Adipocyte (in vitro differentiated cells): Measurements from ENCODE around the gene C19orf25.

Experiments used
- DNase-seq: peaks from one replicate; pipeline ENCODE4 v3.0.0-alpha.2; 2015; ENCODE audit warnings: low read depth
- H3K27me3 ChIP-seq: replicated peaks from 2 replicates; pipeline ENCODE4 v1.7.0; 2013; ENCODE audit warnings: mild to moderate bottlenecking, low read length, moderate library complexity; ENCODE audit not compliant: control insufficient read depth, insufficient read depth
- H3K36me3 ChIP-seq: 2 replicates; pipeline ENCODE4 v1.7.0; 2013; ENCODE audit warnings: low read length, mild to moderate bottlenecking, moderate library complexity; ENCODE audit not compliant: control insufficient read depth, insufficient read depth, severe bottlenecking
- H3K4me1 ChIP-seq: 2 replicates; pipeline ENCODE4 v1.7.0; 2013; ENCODE audit warnings: mild to moderate bottlenecking, low read length, moderate library complexity; ENCODE audit not compliant: control insufficient read depth, insufficient read depth
- H3K4me3 ChIP-seq: 2 replicates; pipeline ENCODE4 v1.7.0; 2013; ENCODE audit warnings: mild to moderate bottlenecking, low read length, moderate library complexity
- H3K9ac ChIP-seq: 2 replicates; pipeline ENCODE4 v1.7.0; 2013; ENCODE audit warnings: mild to moderate bottlenecking, low read length, moderate library complexity
- H3K9me3 ChIP-seq: 2 replicates; pipeline ENCODE4 v1.7.0; 2013; ENCODE audit warnings: mild to moderate bottlenecking, low read length, moderate library complexity; ENCODE audit not compliant: control insufficient read depth

Gene C19orf25

DNA sequence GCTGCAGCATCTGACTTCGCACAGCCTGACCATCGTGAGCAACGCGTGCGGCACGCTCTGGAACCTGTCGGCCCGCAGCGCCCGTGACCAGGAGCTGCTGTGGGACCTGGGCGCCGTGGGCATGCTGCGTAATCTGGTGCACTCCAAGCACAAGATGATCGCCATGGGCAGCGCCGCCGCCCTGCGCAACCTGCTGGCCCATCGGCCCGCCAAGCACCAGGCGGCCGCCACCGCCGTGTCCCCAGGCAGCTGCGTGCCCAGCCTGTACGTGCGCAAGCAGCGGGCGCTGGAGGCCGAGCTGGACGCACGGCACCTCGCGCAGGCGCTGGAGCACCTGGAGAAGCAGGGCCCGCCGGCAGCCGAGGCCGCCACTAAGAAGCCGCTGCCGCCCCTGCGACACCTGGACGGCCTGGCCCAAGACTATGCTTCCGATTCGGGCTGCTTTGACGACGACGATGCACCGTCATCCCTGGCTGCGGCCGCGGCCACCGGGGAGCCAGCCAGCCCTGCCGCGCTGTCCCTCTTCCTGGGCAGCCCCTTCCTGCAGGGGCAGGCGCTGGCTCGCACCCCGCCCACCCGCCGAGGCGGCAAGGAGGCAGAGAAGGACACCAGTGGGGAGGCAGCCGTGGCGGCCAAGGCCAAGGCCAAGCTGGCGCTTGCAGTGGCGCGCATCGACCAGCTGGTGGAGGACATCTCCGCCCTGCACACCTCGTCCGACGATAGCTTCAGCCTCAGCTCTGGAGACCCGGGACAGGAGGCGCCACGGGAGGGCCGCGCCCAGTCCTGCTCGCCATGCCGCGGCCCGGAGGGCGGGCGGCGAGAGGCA lies 13.6 kb downstream of the C19orf25 start:
- Histone ChIP-seq H3K27me3 (peaks cover 4% of the 10 kb centered on the region), H3K9ac (no peak overlapping the region), H3K4me3 (no peak overlapping the region), H3K36me3 (peaks cover 6% of the 10 kb centered on the region), H3K9me3 (no peaks in the 10 kb centered on the region), H3K4me1 (peaks cover 6% of the 10 kb centered on the region)
- no peak for DNase-seq

- DNase-seq: no peak
- Histone ChIP-seq H3K4me3 (no peak overlapping the region), H3K9ac (no peak overlapping the region), H3K4me1 (no peaks in the 10 kb centered on the region), H3K36me3 (peaks cover 6% of the 10 kb centered on the region), H3K9me3 (no peaks in the 10 kb centered on the region), H3K27me3 (peaks cover 5% of the 10 kb centered on the region)
Observed at GRCh38 chr19:1461862-1462261, 17.2 kb downstream of the C19orf25 start.

- H3K9ac ChIP-seq: no peak overlapping the region
- H3K9me3 ChIP-seq: no peaks in the 10 kb centered on the region
- H3K4me3 ChIP-seq: no peak overlapping the region
- DNase-seq: no peak
- peaks cover 6% of the 10 kb centered on the region for H3K36me3 ChIP-seq
- H3K27me3 ChIP-seq: peaks cover 5% of the 10 kb centered on the region
- no peaks in the 10 kb centered on the region for H3K4me1 ChIP-seq
Observed at GRCh38 chr19:1460033-1460995, 18.7 kb downstream of the C19orf25 start.

DNA sequence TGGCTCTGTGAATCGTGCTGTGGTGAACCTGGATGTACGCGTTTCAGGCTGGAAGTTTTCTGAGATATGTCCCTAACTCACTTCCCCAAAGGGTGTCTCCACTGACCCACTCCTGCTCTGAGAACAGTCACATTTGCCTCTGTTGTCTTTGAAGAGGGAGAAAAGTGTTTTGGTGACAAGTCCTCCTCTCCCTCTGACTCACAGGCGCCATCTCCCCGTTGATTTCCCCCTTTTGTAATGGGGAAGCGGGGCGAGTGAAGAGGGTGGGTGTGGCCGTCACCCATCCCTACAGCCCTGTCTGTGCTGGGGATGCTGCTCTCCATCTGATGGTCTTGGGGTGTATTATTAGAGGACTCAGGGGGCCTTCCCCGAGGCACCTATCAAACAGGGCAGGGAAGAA lies 19.5 kb downstream of the C19orf25 start:
- DNase-seq: no peak
- H3K4me1 ChIP-seq: no peaks in the 10 kb centered on the region
- H3K4me3 ChIP-seq: no peak overlapping the region

DNA sequence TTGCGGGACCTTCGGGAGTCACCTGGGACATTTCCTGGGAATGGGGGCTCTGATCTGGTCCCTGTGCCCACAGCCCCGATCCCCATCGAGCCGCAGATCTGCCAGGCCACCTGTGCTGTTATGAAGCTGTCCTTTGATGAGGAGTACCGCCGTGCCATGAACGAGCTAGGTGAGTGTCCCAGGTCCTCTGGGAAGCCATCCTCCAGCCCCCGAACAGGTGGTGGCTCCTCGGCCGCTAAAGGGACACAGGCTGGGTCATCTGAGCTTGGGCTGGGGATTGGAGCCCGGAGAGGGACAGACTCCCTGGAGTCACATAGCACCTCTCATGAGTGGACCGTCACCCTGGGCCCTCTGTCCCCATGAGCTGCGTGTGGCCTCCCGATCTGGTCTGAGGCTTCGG lies 21.1 kb downstream of the C19orf25 start:
- no peaks in the 10 kb centered on the region for H3K9me3 ChIP-seq
- no peak for DNase-seq
- H3K36me3 ChIP-seq: peaks cover 6% of the 10 kb centered on the region
- no peak overlapping the region for H3K9ac ChIP-seq
- peaks cover 5% of the 10 kb centered on the region for H3K4me1 ChIP-seq
- H3K4me3 ChIP-seq: no peak overlapping the region
- H3K27me3 ChIP-seq: peaks cover 9% of the 10 kb centered on the region

More for the DNA sequence above, 19.5 kb downstream of the C19orf25 start:
- no peak overlapping the region for H3K9ac ChIP-seq
- H3K9me3 ChIP-seq: no peaks in the 10 kb centered on the region
- peaks cover 5% of the 10 kb centered on the region for H3K27me3 ChIP-seq
- peaks cover 6% of the 10 kb centered on the region for H3K36me3 ChIP-seq

DNA sequence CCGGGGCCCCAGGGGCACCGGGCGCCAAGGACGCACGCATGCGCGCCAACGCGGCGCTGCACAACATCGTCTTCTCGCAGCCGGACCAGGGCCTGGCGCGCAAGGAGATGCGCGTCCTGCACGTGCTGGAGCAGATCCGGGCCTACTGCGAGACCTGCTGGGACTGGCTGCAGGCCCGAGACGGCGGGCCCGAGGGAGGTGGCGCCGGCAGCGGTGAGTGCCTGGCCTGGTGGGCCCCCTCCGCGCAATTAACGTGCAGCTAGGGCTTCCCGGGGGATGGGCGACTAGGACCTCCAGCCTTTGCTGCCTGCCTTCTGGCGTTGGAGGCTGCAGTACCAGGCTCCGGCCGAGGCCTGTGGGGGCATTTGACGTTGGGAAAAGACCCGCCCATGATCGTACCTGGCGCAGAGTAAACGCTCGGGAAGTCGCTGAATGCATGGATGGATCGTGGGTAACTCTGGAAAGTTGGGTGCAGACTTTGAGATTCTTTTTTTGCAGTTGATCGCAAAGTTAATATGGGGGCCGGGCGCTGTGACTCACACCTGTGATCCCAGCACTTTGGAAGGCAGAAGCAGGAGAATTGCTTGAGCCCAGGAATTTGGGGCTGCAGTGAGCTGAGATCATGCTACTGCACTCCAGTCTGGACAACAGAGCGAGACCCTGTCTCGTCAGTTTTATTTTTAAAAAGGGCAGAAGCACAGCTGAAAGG lies 21.8 kb downstream of the C19orf25 start:
- Histone ChIP-seq H3K4me1 (peaks cover 5% of the 10 kb centered on the region), H3K9me3 (no peaks in the 10 kb centered on the region), H3K27me3 (peaks cover 16% of the 10 kb centered on the region), H3K36me3 (peaks cover 6% of the 10 kb centered on the region), H3K4me3 (no peak overlapping the region), H3K9ac (no peak overlapping the region)
- no peak for DNase-seq

DNA sequence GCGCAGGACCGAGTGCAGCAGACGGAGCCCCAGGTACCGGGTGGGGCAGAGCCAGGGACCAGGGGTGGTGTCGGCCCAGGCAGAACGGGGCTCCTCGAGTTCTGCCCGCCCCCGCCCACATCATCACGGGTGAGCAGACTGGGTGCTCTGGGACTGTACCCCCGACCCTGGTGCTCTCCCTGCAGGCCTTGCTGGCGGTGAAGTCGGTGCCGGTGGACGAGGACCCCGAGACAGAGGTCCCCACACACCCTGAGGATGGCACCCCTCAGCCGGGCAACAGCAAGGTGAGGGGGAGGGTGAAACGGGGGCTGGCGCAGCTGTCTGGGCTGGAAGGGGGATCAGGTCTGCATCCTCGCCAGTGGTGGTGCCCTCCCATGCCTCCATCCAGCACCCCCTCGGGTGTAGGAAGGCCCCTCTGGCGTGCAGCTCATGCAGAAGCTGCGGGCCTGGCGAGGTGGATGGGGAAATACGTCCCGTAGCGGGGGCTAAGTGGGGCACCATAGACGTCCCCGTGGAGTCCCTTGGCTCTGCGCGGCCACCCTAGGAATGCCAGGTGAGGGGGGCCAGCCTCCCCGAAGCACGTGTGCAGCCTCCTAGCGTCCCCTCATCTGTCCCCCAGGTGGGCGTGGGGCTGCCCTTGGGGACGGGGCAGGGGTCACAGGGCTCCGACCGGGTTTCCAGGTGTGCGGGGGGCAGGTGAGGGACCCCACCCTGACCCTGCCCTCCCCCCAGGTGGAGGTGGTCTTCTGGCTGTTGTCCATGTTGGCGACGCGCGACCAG lies 22.7 kb downstream of the C19orf25 start:
- Histone ChIP-seq H3K27me3 (peaks cover 21% of the 10 kb centered on the region), H3K9me3 (no peaks in the 10 kb centered on the region), H3K9ac (no peak overlapping the region), H3K4me3 (no peak overlapping the region), H3K36me3 (peaks cover 6% of the 10 kb centered on the region), H3K4me1 (peaks cover 5% of the 10 kb centered on the region)
- no peak for DNase-seq

GRCh38 chr19:1455336-1456120 lies 23.5 kb downstream of the C19orf25 start:
- H3K4me3 ChIP-seq: no peak overlapping the region
- no peaks in the 10 kb centered on the region for H3K36me3 ChIP-seq
- peaks cover 5% of the 10 kb centered on the region for H3K4me1 ChIP-seq
- no peaks in the 10 kb centered on the region for H3K9me3 ChIP-seq
- peaks cover 28% of the 10 kb centered on the region for H3K27me3 ChIP-seq
- H3K9ac ChIP-seq: no peak overlapping the region
- DNase-seq: peak; percentile 63

GRCh38 chr19:1455002-1455335 lies 24.0 kb downstream of the C19orf25 start:
- no peak for DNase-seq
- H3K9me3 ChIP-seq: no peaks in the 10 kb centered on the region
- no peak overlapping the region for H3K9ac ChIP-seq
- H3K4me1 ChIP-seq: peaks cover 5% of the 10 kb centered on the region
- peaks cover 34% of the 10 kb centered on the region for H3K27me3 ChIP-seq
- no peaks in the 10 kb centered on the region for H3K36me3 ChIP-seq
- H3K4me3 ChIP-seq: no peak overlapping the region
